ENCODE results near the gene MANF.
A peak's percentile ranks its signal among the peaks of the same experiment; 100 is the strongest.

The MANF gene

DNA sequence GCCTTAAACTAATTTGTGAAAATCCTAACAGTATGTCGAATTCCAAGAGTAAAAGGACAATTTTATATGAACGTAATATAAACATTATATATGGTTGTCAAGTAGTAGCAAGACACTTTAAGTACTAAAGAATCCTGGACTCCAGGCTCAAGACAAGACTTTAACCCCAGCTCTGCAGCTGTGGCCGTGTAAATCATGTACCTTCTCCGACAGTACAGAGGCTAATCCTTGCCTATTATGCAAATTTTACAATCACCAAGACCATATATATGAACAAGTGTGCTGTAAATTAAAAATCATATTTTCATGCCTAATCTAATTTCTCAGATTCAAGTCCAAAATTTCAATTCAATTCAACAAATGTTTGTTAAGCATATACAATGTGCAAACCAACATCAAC, 41.8 kb downstream of the MANF start:
- Histone ChIP-seq H4K91ac (ENCODE audit: low read depth, low read length) (no peak overlapping the region), H3K4me1 (ENCODE audit: control insufficient read depth in 1 of 2, insufficient read depth in 2 of 2, low read length in 2 of 2) (no peaks in the 10 kb centered on the region), H3K9ac (ENCODE audit: low read length) (no peak overlapping the region), H2AK5ac (ENCODE audit: low read length) (no peak overlapping the region), H4K12ac (ENCODE audit: low read depth, low read length) (no peak overlapping the region), H4K8ac (ENCODE audit: low read depth, low read length) (no peak overlapping the region), H3K36me3 (ENCODE audit: control insufficient read depth in 1 of 2, insufficient read depth in 2 of 2, low read length in 2 of 2) (peaks cover 20 to 22% of the 10 kb centered on the region in 2 experiments), H2BK120ac (ENCODE audit: insufficient read depth, low read length, poor library complexity) (no peak overlapping the region), H3K79me1 (ENCODE audit: low read length) (no peaks in the 10 kb centered on the region), H3K27me3 (ENCODE audit: insufficient read depth, low read length) (no peaks in the 10 kb centered on the region), H3K9me3 (ENCODE audit: insufficient read depth, low read depth, low read length) (no peaks in the 10 kb centered on the region), H3K27ac (ENCODE audit: low read depth, low read length) (no peak overlapping the region), H3K14ac (ENCODE audit: low read length) (no peak overlapping the region), H2BK5ac (ENCODE audit: low read depth, low read length, poor library complexity) (no peak overlapping the region), H2BK12ac (ENCODE audit: low read length) (no peak overlapping the region), H3K4ac (ENCODE audit: low read depth, low read length) (no peak overlapping the region), H2AFZ (ENCODE audit: insufficient read depth, low read length, poor library complexity) (no peak overlapping the region), H3K79me2 (ENCODE audit: control insufficient read depth, insufficient read depth, low read length, poor library complexity) (no peaks in the 10 kb centered on the region), H3K4me2 (ENCODE audit: low read length) (no peak overlapping the region), H3K4me3 (ENCODE audit: low read depth, low read length) (no peak overlapping the region), H3K23ac (ENCODE audit: low read length) (no peak overlapping the region), H3K18ac (ENCODE audit: low read length) (no peak overlapping the region)
- no peak for DNase-seq
- no CpG with 5 or more reads among the region's 4 CpGs for WGBS (ENCODE audit: extremely low coverage, insufficient coverage, insufficient read length)

DNA sequence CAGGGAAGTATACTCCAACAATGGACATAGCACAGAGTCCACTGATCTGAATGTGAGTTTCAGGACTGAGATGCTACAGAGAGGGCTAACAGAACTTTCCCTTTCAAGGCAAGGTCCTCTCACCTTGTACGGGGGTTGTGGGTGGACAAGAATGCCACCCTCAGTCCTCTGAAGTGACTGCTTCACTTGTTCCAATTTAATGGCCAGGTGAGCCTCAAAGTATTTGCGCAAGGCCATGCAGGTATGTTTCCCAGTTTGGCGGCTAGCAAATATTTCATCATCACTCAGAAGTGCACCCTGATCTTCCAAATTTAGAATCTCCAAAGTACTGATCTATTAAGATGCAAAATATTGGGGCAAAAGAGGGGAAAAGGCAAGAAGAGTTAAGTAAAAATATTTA, 44.0 kb downstream of the MANF start:
- no CpG with 5 or more reads among the region's 3 CpGs for WGBS (ENCODE audit: extremely low coverage, insufficient coverage, insufficient read length)
- no peak overlapping the region for H4K8ac ChIP-seq (ENCODE audit: low read depth, low read length)

DNA sequence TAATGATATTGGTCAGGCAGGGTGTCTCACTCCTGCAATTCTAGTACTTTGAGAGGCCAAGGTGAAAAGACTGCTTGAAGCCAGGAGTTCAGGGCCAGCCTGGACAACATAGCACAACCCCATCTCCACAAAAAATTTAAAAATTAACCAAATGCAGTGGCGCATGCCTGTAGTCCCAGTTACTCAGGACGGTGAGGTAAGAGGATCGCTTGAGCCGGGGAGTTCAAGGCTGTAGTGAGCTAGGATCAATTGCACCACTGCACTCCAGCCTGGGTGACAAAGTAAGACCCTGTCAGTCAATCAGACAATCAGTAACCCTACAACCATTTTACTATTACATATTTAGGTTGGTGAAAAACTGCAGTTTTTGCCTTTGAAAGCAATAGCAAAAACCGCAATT, 49.0 kb downstream of the MANF start:
- Histone ChIP-seq H3K4me2 (ENCODE audit: low read length) (no peak overlapping the region), H4K91ac (ENCODE audit: low read depth, low read length) (no peak overlapping the region), H3K4ac (ENCODE audit: low read depth, low read length) (no peak overlapping the region), H3K4me3 (ENCODE audit: low read depth, low read length) (no peak overlapping the region), H2AFZ (ENCODE audit: insufficient read depth, low read length, poor library complexity) (no peak overlapping the region), H3K79me1 (ENCODE audit: low read length) (no peaks in the 10 kb centered on the region), H2BK120ac (ENCODE audit: insufficient read depth, low read length, poor library complexity) (no peak overlapping the region), H2AK5ac (ENCODE audit: low read length) (no peak overlapping the region), H2BK12ac (ENCODE audit: low read length) (no peak overlapping the region), H3K27me3 (ENCODE audit: insufficient read depth, low read length) (no peaks in the 10 kb centered on the region), H3K14ac (ENCODE audit: low read length) (no peak overlapping the region), H3K36me3 (ENCODE audit: control insufficient read depth in 1 of 2, insufficient read depth in 2 of 2, low read length in 2 of 2) (peaks cover 12% of the 10 kb centered on the region in 2 experiments), H3K23ac (ENCODE audit: low read length) (no peak overlapping the region), H3K9me3 (ENCODE audit: insufficient read depth, low read depth, low read length) (no peaks in the 10 kb centered on the region), H4K12ac (ENCODE audit: low read depth, low read length) (no peak overlapping the region), H4K8ac (ENCODE audit: low read depth, low read length) (no peak overlapping the region), H3K27ac (ENCODE audit: low read depth, low read length) (no peak overlapping the region), H3K18ac (ENCODE audit: low read length) (no peak overlapping the region), H3K79me2 (ENCODE audit: control insufficient read depth, insufficient read depth, low read length, poor library complexity) (no peaks in the 10 kb centered on the region), H3K9ac (ENCODE audit: low read length) (no peak overlapping the region), H2BK5ac (ENCODE audit: low read depth, low read length, poor library complexity) (no peak overlapping the region), H3K4me1 (ENCODE audit: control insufficient read depth in 1 of 2, insufficient read depth in 2 of 2, low read length in 2 of 2) (no peaks in the 10 kb centered on the region)
- no CpG with 5 or more reads among the region's 5 CpGs for WGBS (ENCODE audit: extremely low coverage, insufficient coverage, insufficient read length)
- DNase-seq, result no peak

More for the DNA sequence above, 44.0 kb downstream of the MANF start:
- Histone ChIP-seq H2AK5ac (ENCODE audit: low read length) (no peak overlapping the region), H3K4ac (ENCODE audit: low read depth, low read length) (no peak overlapping the region), H2BK120ac (ENCODE audit: insufficient read depth, low read length, poor library complexity) (no peak overlapping the region), H2BK12ac (ENCODE audit: low read length) (no peak overlapping the region), H3K79me1 (ENCODE audit: low read length) (no peaks in the 10 kb centered on the region), H3K4me1 (ENCODE audit: control insufficient read depth in 1 of 2, insufficient read depth in 2 of 2, low read length in 2 of 2) (no peaks in the 10 kb centered on the region), H3K14ac (ENCODE audit: low read length) (no peak overlapping the region), H3K4me2 (ENCODE audit: low read length) (no peak overlapping the region), H3K9me3 (ENCODE audit: insufficient read depth, low read depth, low read length) (no peaks in the 10 kb centered on the region), H2BK5ac (ENCODE audit: low read depth, low read length, poor library complexity) (no peak overlapping the region), H3K79me2 (ENCODE audit: control insufficient read depth, insufficient read depth, low read length, poor library complexity) (no peaks in the 10 kb centered on the region), H2AFZ (ENCODE audit: insufficient read depth, low read length, poor library complexity) (no peak overlapping the region), H3K18ac (ENCODE audit: low read length) (no peak overlapping the region), H3K23ac (ENCODE audit: low read length) (no peak overlapping the region), H3K27ac (ENCODE audit: low read depth, low read length) (no peak overlapping the region), H3K27me3 (ENCODE audit: insufficient read depth, low read length) (no peaks in the 10 kb centered on the region), H3K4me3 (ENCODE audit: low read depth, low read length) (no peak overlapping the region), H3K36me3 (ENCODE audit: control insufficient read depth in 1 of 2, insufficient read depth in 2 of 2, low read length in 2 of 2) (peaks cover 19 to 21% of the 10 kb centered on the region in 2 experiments), H3K9ac (ENCODE audit: low read length) (no peak overlapping the region), H4K12ac (ENCODE audit: low read depth, low read length) (no peak overlapping the region), H4K91ac (ENCODE audit: low read depth, low read length) (no peak overlapping the region)
- no peak for DNase-seq

DNA sequence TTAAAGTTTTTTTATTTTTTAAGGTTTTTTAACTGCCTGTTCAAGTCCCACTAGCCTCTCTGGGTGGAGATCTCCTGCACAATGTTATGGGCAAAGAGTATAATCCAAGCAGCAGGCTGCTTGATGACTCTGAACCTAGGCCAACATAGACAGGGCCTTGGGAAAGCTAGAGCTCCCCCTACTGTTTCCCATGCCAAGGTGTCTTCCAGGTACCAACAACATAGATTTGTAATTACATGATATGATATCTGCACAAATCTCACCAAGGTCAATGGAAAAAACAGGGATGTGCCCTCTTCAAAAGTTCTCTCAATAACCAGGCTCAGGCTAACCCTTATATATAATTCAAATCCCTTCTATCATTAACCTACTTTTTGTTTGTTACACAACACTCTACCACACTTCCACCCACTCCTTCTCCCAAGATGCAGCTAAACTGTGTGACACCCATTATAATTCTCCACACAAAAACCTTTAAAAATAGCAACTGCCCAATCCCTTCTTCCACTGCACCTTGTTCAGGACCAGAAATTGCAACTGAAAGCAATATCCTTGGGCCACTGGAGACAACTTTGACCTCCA, 49.7 kb downstream of the MANF start:
- peak; percentile 12 to 64 for DNase-seq
- H3K18ac ChIP-seq (ENCODE audit: low read length), result no peak overlapping the region
- no peaks in the 10 kb centered on the region for H3K27me3 ChIP-seq (ENCODE audit: insufficient read depth, low read length)
- H3K27ac ChIP-seq (ENCODE audit: low read depth, low read length), result no peak overlapping the region
- H3K4me2 ChIP-seq (ENCODE audit: low read length), result no peak overlapping the region
- no peak overlapping the region for H3K9ac ChIP-seq (ENCODE audit: low read length)
- no peak overlapping the region for H4K8ac ChIP-seq (ENCODE audit: low read depth, low read length)
- H3K4me3 ChIP-seq (ENCODE audit: low read depth, low read length), result no peak overlapping the region
- H3K79me1 ChIP-seq (ENCODE audit: low read length), result no peaks in the 10 kb centered on the region
- H2BK120ac ChIP-seq (ENCODE audit: insufficient read depth, low read length, poor library complexity), result no peak overlapping the region
- H3K4ac ChIP-seq (ENCODE audit: low read depth, low read length), result no peak overlapping the region
- no peak overlapping the region for H2AFZ ChIP-seq (ENCODE audit: insufficient read depth, low read length, poor library complexity)
- no peak overlapping the region for H2AK5ac ChIP-seq (ENCODE audit: low read length)
- H4K91ac ChIP-seq (ENCODE audit: low read depth, low read length), result no peak overlapping the region
- H3K79me2 ChIP-seq (ENCODE audit: control insufficient read depth, insufficient read depth, low read length, poor library complexity), result no peaks in the 10 kb centered on the region
- H3K36me3 ChIP-seq (ENCODE audit: control insufficient read depth in 1 of 2, insufficient read depth in 2 of 2, low read length in 2 of 2), result peaks cover 10 to 11% of the 10 kb centered on the region in 2 experiments
- H3K14ac ChIP-seq (ENCODE audit: low read length), result no peak overlapping the region
- no peak overlapping the region for H4K12ac ChIP-seq (ENCODE audit: low read depth, low read length)
- no peak overlapping the region for H2BK5ac ChIP-seq (ENCODE audit: low read depth, low read length, poor library complexity)
- H3K9me3 ChIP-seq (ENCODE audit: insufficient read depth, low read depth, low read length), result no peaks in the 10 kb centered on the region
- no peaks in the 10 kb centered on the region for H3K4me1 ChIP-seq (ENCODE audit: control insufficient read depth in 1 of 2, insufficient read depth in 2 of 2, low read length in 2 of 2)
- no peak overlapping the region for H2BK12ac ChIP-seq (ENCODE audit: low read length)
- H3K23ac ChIP-seq (ENCODE audit: low read length), result no peak overlapping the region

Measured in trophoblast cell (in vitro differentiated cells and primary cell).